GF-D8 (cell line): ENCODE measurements around the gene RAVER2.
A peak's percentile ranks its signal among the peaks of the same experiment; 100 is the strongest.
"Not testable (repeated sequence)": the region's sequence is repeated elsewhere in the genome, so short reads cannot be mapped to it uniquely, and the experiment has no call there.

ENCODE experiments used
- DNase-seq: peaks from one replicate; lab custom pipeline; 2025; lab: John Stamatoyannopoulos, UW

The RAVER2 gene

GRCh38 chr1:64814427-64814826 is 69.6 kb downstream of the RAVER2 start:
- DNase-seq, result no peak

DNA sequence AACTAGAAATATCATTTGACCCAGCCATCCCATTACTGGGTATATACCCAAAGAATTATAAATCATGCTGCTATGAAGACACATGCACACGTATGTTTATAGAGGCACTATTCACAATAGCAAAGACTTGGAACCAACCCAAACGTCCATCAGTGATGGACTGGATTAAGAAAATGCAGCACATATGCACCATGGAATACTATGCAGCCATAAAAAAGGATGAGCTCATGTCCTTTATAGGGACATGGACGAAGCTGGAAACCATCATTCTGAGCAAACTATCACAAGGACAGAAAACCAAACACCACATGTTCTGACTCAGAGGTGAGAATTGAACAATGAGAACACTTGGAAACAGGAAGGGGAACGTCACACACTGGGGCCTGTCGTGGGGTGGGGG is 72.5 kb downstream of the RAVER2 start:
- DNase-seq, result not testable (repeated sequence)

DNA sequence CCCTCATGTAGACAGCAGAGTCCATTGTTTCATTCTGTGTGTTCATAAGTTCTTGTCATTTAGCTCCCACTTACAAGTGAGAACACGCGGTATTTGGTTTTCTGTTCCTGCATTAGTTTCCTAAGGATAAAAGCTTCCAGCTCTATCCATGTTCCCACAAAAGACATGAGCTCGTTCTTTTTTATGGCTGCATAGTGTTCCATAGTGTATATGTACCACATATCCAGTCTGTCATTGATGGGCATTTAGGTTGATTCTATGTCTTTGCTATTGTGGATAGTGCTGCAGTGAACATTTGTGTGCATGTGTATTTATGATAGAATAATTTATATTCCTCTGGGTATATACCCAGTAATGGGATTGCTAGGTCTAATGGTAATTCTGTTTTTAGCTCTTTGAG is 75.7 kb downstream of the RAVER2 start:
- DNase-seq, result not testable (repeated sequence)

DNA sequence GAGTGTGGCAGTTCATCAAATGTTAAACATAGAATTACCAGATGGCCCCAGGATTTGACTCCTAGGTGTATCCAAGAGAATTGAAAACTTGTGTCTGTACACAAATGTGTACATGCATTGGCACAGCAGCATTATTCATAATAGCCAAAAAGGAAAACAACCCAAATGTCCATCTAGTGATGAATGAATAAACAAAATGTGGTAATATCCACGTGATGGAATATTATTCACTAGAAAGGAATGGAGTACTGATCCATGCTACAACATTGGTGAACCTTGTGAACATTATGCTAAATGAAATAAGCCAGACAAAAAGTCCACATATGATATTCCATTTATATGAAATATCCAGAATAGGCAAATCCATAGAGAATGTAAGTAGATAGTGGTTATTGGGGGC is 77.7 kb downstream of the RAVER2 start:
- no peak for DNase-seq

- DNase-seq, result peak; percentile 45
Observed at GRCh38 chr1:64823691-64824476, 79.0 kb downstream of the RAVER2 start.

GRCh38 chr1:64826991-64827390 is 82.1 kb downstream of the RAVER2 start:
- no peak for DNase-seq

DNA sequence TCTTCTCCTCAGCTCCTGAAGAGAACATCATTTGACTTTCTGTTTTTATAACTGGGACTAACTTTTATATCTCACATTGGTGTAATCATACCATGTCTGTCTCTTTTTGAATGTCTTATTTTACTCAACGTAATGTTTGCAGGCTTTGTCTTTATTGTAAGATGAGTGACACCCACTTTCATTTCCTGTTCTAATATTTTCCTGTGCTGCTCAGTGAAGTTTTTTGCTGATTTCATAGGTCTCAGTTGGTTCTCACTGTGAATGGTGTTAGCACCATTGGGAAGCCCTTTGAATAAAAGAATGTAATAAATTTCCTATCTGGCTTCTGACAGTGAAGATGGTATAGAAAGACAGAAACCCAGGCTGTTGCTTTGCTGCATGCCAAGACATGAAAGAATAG is 84.0 kb downstream of the RAVER2 start:
- no peak for DNase-seq

DNA sequence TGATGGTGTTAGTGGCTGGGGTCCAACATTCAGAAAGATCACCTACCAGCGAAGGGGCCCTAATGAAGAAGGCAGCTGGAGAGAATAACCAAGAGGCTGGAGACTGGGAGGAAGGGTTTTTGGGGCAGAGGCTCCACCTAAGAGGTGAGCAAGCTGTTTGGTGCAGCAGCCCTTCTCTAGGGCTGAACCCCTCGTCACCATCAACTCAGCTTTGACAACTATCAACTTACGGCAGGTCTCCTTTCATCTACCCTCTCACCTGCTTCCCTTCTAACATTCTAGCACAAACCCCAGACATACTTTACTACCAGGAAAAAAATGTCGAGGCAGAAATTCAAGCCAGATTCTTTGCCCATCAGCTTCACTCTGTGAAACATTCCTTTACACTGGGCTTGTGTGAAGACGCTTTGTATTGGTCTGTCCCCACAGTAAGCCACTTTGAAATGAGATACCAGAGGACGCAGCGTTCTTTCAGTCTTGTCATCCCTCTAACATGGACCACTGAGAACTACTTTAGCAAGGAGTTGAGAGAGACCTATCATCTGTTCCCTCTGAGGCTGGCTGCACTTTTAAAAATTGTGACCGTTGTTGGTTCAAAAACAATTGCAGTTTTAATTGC is 84.6 kb downstream of the RAVER2 start:
- no peak for DNase-seq

GRCh38 chr1:64830030-64830651 is 85.3 kb downstream of the RAVER2 start:
- DNase-seq, result no peak

DNA sequence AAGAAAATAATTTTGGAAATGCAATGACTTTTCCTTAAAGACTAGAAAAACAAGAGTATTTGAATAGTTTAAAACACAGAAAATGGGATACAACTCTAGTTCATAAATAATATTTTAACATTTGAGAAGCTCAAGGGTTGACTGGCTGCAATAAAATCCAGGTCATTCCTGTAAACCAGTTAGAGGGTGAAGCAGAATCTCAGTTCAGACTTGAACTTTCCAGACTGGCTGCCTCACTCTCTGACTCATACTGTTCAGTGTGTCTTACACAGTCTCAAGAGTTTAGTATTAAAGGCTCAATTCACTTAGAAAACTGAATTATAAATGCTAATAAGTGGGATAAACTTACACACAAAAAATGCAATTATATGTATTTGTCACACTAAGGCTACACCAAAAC is 89.9 kb downstream of the RAVER2 start:
- no peak for DNase-seq

DNA sequence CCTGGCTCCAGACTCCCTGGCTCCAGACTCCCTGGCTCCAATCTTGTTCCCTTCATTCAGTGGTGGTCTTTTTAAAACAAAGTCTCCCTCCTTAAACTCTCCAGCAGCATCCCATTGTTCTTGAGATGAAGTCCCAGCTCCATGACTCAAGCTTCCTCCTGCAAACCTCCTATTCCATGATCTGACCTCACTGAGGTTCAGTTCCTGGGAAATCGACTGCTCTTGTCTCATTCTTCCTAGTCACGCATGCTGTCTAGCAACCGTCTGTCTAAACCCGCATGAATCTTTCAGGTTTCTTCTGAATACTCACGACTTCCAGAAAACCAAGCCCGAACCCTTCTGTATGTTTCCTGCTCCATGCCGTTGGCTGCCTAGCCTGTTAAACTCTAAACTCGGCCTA is 91.9 kb downstream of the RAVER2 start:
- DNase-seq, result no peak

GRCh38 chr1:64838486-64838885 is 93.6 kb downstream of the RAVER2 start:
- DNase-seq, result no peak

DNA sequence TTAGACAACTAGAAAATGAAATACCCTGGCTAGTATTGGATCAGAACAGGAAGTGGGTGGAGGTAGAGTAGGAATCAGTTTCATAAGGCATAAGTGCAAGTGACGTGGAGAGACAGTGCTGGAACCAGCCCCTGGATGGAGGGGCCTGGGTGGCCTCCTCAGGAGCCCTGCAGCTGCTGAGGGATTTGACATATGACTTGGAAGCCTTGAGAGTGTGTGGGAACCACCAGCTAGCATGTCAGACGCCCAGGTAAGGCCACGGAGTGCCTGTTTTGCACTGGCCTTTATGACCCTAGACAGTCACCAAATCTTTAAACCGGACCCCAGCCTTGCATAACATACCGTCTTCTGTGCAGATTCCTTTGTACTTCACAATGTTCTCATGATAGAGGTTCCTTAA is 94.4 kb downstream of the RAVER2 start:
- DNase-seq, result no peak

DNA sequence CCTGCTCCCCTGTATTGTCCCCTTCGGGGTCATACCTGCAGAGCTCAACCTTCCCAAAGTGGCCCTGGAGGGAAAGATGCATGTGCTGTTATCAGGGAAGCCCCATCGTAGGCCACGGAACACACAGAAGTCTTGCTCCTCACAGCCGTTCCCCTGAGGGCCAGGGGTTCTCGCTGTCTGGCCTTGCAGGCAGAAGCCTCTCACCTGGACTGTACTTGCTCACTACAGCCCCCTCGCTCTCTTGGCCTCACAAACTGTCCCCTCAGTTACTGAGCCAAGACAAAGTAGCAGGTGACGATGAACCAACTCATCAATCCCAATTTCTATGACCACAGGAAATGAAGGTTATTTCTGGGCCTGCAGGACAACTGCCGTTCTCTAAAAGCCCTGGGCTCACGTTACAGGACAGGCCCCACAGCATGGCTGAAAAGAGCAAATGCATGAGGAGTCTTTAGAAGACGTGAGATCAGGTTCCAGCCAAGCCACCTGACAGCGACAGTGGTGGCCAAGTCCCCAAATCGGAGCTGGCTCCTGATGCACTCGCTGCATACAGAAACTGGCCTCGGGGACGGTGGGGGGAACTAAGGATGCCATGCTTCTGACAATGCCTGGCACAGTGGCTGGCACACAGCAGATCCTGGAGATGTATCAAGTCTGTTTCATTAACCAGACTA is 95.0 kb downstream of the RAVER2 start:
- no peak for DNase-seq

GRCh38 chr1:64841330-64842065 is 96.6 kb downstream of the RAVER2 start:
- DNase-seq, result no peak

GRCh38 chr1:64842224-64842623 is 97.3 kb downstream of the RAVER2 start:
- DNase-seq, result no peak

DNA sequence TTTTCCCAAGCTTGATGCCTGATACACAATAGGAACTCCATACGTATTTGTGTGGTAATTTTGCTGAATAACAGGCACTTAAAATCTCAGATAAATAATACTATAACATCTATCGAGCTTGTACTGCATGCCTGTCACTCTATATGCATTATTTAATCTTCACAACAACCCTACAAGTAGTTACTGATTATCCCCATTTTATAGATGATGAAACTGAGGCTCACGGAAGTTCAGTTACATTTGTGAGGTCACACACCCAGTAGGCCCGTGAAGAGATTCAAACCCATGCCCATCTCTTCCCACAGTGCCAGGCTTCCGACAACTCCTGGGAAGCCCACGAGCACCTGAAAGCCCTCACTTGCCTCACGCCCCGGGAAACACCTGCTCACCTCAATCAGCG is 98.8 kb downstream of the RAVER2 start:
- DNase-seq, result no peak

GRCh38 chr1:64844175-64844574 is 99.3 kb downstream of the RAVER2 start:
- DNase-seq, result no peak

- DNase-seq, result no peak
Observed at GRCh38 chr1:64844609-64845008, 99.7 kb downstream of the RAVER2 start.

- no peak for DNase-seq
Observed at GRCh38 chr1:64845831-64846425, 101.1 kb downstream of the RAVER2 start.

- DNase-seq, result no peak
Observed at GRCh38 chr1:64846573-64847430, 101.9 kb downstream of the RAVER2 start.
